G401.6 (cell line): ENCODE data around the gene ACVRL1.
"Not testable (repeated sequence)": the region's sequence is repeated elsewhere in the genome, so short reads cannot be mapped to it uniquely, and the experiment has no call there.

Experiments used
- FAIRE-seq: peaks from 2 replicates; lab custom pipeline; 2012; peaks lifted over from hg19 to GRCh38; lab: Jason Lieb, UNC

The ACVRL1 gene

GRCh38 chr12:51874486-51874885, 32.8 kb upstream of the ACVRL1 start:
- no peak for FAIRE-seq

- FAIRE-seq: no peak
These were observed 28.2 kb upstream of the ACVRL1 start for GRCh38 chr12:51879102-51879501.

DNA sequence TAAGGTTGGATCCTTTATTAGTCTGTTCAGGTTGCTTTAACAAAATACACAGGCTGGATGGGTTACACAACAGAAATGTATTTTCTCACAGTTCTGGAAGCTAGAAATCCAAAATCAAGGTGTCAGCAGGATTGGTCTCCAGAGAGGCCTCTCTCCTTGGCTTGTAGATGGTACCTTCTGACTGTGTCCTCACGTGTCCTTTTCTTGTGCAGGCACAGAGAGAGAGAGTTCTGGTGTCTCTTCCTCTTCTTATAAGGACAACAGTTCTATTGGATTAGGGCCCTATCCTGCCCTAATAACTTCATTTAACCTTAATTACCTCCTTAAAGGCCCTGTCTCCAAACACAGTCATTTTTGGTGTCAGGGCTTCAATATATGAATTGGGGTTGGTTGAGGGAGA, 24.0 kb upstream of the ACVRL1 start:
- FAIRE-seq: no peak

DNA sequence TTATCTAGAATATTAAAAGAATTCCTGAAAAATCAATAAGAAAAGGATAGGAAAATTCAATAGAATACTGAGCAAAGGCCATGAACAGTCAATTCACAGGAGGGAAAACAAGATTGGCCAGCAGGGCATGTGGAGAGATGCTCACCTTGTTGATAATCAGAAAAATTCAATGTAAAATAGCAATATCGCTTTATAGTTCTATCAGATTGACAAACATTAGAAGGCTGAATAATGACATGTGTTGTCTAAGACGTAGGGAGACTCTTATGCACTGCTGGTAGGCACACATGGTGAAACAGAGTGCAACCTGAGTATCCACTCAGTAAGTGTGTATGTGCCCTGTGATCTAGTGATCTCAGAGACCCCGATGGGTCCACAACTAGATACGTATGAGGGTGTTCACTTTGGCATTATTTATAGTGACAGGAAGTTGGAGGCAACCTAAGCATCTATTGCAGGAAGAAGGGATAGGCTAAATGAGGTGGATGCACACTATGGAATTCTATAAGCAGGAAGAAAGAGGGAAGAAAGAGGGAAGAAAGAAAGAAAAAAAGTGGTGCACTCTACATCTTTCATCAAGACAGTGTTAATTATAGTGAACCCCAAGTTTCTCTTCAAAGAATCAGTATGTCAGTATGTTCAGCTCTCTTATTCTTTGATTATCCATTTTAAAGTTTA, 23.2 kb upstream of the ACVRL1 start:
- no peak for FAIRE-seq

DNA sequence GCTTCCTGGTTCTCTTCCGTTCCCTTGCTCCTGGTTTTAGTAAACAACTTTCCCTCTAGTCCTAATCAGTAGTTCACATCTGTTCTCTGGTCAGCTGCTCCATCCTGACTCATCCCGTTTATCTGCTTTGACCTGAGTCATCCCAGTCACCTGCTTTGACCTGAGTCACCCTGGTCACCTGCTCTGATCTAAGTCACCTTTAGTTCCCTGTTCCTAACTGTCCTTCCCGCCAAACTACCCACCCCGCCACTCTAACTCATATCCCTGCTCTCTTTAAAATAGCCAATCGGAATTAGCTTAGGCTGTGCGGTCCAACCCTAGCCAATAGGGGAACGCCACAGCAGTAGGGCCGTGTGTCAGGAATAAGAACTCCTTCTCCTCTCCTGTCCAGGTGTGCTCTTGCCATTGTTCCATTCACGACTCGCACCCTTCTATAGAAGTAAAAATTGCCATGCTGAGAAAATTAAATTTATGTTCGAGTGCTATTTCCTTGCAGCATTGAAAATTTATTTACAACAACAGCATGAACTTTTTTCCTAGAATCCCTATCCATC, 22.6 kb upstream of the ACVRL1 start:
- FAIRE-seq: no peak

DNA sequence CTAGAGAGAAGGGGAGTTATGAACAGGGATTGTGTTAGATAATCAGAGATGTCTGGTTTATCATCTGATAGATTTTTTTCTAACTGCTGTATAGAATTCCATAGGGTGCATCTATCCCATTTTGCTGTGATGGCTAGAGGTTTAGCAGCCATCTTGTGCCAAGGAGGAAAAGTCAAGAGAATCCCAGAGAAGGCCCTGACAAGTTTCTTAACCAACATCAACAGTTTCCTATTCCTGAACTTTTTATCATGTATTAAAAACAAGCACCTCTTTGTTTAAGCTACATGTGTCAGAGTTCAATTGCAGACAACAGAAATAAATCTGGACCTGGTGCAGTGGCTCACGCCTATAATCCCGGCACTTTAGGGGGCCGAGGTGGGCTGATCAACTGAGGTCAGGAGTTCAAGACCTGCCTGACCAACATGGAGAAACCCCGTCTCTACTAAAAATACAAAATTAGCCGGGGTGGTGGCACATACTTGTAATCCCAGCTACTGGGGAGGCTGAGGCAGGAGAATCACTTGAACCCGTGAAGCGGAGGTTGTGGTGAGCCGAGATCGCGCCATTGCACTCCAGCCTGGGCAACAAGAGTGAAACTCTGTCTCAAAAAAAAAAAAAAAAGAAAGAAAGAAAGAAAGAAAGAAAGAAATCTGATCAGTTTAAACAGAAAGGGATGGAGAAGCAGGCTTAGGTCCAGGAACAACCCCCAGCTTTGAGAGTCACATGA, 21.8 kb upstream of the ACVRL1 start:
- FAIRE-seq: not testable (repeated sequence)

DNA sequence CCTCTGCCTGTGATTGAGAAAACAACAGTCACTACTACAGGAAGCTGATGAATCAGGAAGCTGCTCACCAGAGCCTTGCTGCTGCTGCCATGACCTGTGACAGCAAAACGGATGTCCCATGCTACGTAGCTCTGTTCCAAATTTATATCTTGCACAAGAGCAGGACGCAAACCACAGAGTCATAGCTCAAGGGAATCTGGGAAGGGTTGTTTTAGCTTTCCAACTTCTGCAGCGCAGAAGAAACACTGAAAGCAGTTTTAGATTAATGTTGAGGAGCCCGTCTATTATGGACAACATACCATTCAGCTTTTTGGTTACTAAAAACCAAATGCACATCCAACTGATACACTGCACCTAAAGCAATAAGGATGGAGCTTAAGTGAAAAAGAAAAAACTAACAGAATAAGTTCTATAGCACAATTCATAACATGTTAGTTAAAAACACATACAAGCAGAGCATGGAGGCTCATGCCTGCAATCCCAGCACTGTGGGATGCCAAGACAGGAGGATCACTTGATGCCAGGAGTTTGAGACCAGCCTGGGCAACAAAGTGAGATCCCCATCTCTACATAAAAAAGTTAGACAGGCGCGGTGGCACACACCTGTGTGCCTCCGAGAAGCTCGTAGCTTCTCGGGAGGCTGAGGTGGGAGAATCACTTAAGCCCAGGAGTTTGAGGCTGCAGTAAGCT, 21.1 kb upstream of the ACVRL1 start:
- no peak for FAIRE-seq

- no peak for FAIRE-seq
These were observed 19.6 kb upstream of the ACVRL1 start, which contains the start of gene ANKRD33 for GRCh38 chr12:51887476-51888315. Gene ANKRD33, plus strand, starts transcription at chr12:51888103. Its CDS starts 84 bp downstream, at chr12:51888187.

DNA sequence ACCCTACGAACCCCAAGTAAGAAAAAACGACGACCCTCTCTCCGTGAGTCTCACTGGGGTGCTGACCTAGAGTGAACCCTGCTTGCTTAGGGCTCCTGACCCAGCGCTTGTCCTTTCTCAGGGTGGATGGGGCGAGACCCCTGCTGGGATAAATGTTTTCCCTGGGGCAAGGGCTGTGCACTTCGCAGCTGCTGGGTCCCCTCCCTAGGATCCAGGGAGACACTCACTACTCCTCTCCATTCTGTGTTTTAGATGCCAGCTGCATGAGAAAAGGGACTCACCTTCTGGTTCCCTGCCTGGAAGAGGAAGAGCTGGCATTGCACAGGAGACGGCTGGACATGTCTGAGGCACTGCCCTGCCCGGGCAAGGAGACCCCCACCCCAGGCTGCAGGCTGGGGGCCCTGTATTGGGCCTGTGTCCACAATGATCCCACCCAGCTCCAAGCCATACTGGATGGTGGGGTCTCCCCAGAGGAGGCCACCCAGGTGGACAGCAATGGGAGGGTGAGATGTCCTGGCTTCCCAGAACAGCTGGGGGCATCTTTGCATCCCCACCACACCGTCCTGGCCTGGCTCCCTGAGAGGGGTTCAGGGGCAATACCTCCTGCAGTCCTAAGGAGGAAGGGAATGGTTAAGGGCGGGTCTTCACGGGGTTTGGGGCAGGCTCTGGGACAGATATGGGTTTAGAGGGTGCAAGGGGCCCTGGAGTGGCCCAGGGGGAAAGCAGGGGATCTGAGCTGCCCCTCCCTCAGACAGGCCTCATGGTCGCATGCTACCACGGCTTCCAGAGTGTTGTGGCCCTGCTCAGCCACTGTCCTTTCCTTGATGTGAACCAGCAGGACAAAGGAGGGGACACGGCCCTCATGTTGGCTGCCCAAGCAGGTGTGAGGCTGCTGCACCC, 18.7 kb upstream of the ACVRL1 start:
- FAIRE-seq: no peak

- FAIRE-seq: no peak
These were observed 17.8 kb upstream of the ACVRL1 start for GRCh38 chr12:51889216-51890132.

DNA sequence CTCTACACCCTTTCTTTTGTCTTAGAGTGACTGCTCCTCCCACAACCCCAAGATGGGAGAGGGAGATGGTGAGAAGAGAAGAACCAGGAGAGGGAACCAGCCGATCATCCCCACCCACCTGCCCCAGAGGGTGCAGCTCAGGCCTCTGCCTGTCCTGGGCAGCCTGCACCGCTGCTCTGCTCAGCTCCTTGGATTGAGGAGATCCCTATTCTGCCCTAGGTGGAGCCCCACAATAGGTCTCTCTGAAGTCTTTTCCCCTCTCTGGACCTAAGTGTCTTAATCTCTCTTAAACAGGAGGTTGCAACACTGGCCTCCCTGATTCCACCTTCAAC, 17.2 kb upstream of the ACVRL1 start:
- FAIRE-seq: no peak

GRCh38 chr12:51890511-51891171, 16.7 kb upstream of the ACVRL1 start:
- FAIRE-seq: no peak

- peak; percentile 96 for FAIRE-seq
These were observed 15.5 kb upstream of the ACVRL1 start for GRCh38 chr12:51891843-51892242.

DNA sequence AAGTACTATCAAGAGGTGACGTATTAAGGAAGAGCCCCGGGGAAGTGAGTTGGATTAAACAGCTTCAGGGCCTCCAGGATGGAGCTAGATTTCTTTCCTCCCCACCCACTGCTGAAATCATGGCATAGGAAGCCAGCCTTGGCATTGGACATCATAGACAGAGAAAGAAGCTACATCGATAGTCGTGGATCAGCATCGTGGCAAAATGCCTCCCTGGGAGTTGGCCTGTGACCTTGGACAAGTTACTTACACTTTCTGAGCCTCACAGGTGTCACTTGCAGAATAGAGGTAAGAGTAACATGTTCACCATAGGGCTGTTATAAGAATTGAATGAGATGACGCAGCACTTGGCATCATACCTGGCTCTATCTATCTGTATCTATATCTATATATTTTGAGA, 13.5 kb upstream of the ACVRL1 start:
- FAIRE-seq: no peak

GRCh38 chr12:51895378-51896135, 11.7 kb upstream of the ACVRL1 start:
- FAIRE-seq: no peak

GRCh38 chr12:51896236-51896635, 11.1 kb upstream of the ACVRL1 start:
- FAIRE-seq: no peak

GRCh38 chr12:51897181-51897580, 10.1 kb upstream of the ACVRL1 start:
- FAIRE-seq: no peak

- no peak for FAIRE-seq
These were observed 8.8 kb upstream of the ACVRL1 start for GRCh38 chr12:51898506-51898905.

- no peak for FAIRE-seq
These were observed 8.4 kb upstream of the ACVRL1 start for GRCh38 chr12:51898937-51899336.
